ENCODE data around the gene NCOA4. TPM values are rescaled to one million over a fixed set of nuclear protein-coding genes. Genes with fewer than 3 reads are reported as not detected.

The NCOA4 gene
- total RNA-seq, 1 donor from 2014 or later: 89.0 TPM

- no peak for TF ChIP-seq CTCF (IDR thresholded peaks at IDR 0.05)
- Mint-ChIP-seq H3K4me1 (ENCODE audit: low read depth) (peaks cover 57% of the 10 kb centered on the region), H3K4me3 (ENCODE audit: unreplicated experiment) (no peak overlapping the region), H3K27ac (ENCODE audit: unreplicated experiment) (no peak overlapping the region), H3K9me3 (ENCODE audit: low read depth) (no peaks in the 10 kb centered on the region), H3K27me3 (ENCODE audit: low read depth) (no peaks in the 10 kb centered on the region), H3K36me3 (ENCODE audit: low read depth) (peaks cover 13% of the 10 kb centered on the region)
- no peak for DNase-seq (ENCODE audit: low spot score)
These were observed 11.3 kb downstream of the NCOA4 start for GRCh38 chr10:46019177-46019528.

- TF ChIP-seq CTCF (IDR thresholded peaks at IDR 0.05): no peak
- no peaks in the 10 kb centered on the region for H3K27me3 Mint-ChIP-seq (ENCODE audit: low read depth)
- H3K4me3 Mint-ChIP-seq (ENCODE audit: unreplicated experiment): no peak overlapping the region
- H3K27ac Mint-ChIP-seq (ENCODE audit: unreplicated experiment): peak overlapping the region; percentile 81
- peaks cover 14% of the 10 kb centered on the region for H3K36me3 Mint-ChIP-seq (ENCODE audit: low read depth)
- peaks cover 51% of the 10 kb centered on the region for H3K4me1 Mint-ChIP-seq (ENCODE audit: low read depth)
- no peaks in the 10 kb centered on the region for H3K9me3 Mint-ChIP-seq (ENCODE audit: low read depth)
- no peak for DNase-seq (ENCODE audit: low spot score)
These were observed 11.8 kb downstream of the NCOA4 start for GRCh38 chr10:46018453-46019176.

GRCh38 chr10:46017733-46018132, 12.7 kb downstream of the NCOA4 start:
- H3K36me3 Mint-ChIP-seq (ENCODE audit: low read depth): peaks cover 14% of the 10 kb centered on the region
- H3K27ac Mint-ChIP-seq (ENCODE audit: unreplicated experiment): no peak overlapping the region
- DNase-seq (ENCODE audit: low spot score): no peak
- TF ChIP-seq CTCF (IDR thresholded peaks at IDR 0.05): no peak
- H3K9me3 Mint-ChIP-seq (ENCODE audit: low read depth): no peaks in the 10 kb centered on the region
- no peak overlapping the region for H3K4me3 Mint-ChIP-seq (ENCODE audit: unreplicated experiment)
- H3K4me1 Mint-ChIP-seq (ENCODE audit: low read depth): peaks cover 46% of the 10 kb centered on the region
- H3K27me3 Mint-ChIP-seq (ENCODE audit: low read depth): no peaks in the 10 kb centered on the region

GRCh38 chr10:46016811-46017210, 13.6 kb downstream of the NCOA4 start:
- no peak for TF ChIP-seq CTCF (IDR thresholded peaks at IDR 0.05)

GRCh38 chr10:46016190-46016589, 14.2 kb downstream of the NCOA4 start:
- Mint-ChIP-seq H3K27me3 (ENCODE audit: low read depth) (no peaks in the 10 kb centered on the region), H3K36me3 (ENCODE audit: low read depth) (peaks cover 18% of the 10 kb centered on the region), H3K9me3 (ENCODE audit: low read depth) (no peaks in the 10 kb centered on the region), H3K4me1 (ENCODE audit: low read depth) (peaks cover 32% of the 10 kb centered on the region), H3K27ac (ENCODE audit: unreplicated experiment) (no peak overlapping the region), H3K4me3 (ENCODE audit: unreplicated experiment) (no peak overlapping the region)
- DNase-seq (ENCODE audit: low spot score): no peak
- no peak for TF ChIP-seq CTCF (IDR thresholded peaks at IDR 0.05)

More at GRCh38 chr10:46016811-46017210, 13.6 kb downstream of the NCOA4 start:
- Mint-ChIP-seq H3K27ac (ENCODE audit: unreplicated experiment) (no peak overlapping the region), H3K4me1 (ENCODE audit: low read depth) (peaks cover 37% of the 10 kb centered on the region), H3K27me3 (ENCODE audit: low read depth) (no peaks in the 10 kb centered on the region), H3K4me3 (ENCODE audit: unreplicated experiment) (no peak overlapping the region), H3K9me3 (ENCODE audit: low read depth) (no peaks in the 10 kb centered on the region), H3K36me3 (ENCODE audit: low read depth) (peaks cover 16% of the 10 kb centered on the region)
- DNase-seq (ENCODE audit: low spot score): no peak

All from chondrocyte (in vitro differentiated cells).